ENCODE results near the gene EFCAB6.

EFCAB6 gene

GRCh38 chr22:43569111-43569510 is 243.0 kb downstream of the EFCAB6 start:
- no peak for DNase-seq (ENCODE audit: low spot score)
- TF ChIP-seq, protein P1, sequence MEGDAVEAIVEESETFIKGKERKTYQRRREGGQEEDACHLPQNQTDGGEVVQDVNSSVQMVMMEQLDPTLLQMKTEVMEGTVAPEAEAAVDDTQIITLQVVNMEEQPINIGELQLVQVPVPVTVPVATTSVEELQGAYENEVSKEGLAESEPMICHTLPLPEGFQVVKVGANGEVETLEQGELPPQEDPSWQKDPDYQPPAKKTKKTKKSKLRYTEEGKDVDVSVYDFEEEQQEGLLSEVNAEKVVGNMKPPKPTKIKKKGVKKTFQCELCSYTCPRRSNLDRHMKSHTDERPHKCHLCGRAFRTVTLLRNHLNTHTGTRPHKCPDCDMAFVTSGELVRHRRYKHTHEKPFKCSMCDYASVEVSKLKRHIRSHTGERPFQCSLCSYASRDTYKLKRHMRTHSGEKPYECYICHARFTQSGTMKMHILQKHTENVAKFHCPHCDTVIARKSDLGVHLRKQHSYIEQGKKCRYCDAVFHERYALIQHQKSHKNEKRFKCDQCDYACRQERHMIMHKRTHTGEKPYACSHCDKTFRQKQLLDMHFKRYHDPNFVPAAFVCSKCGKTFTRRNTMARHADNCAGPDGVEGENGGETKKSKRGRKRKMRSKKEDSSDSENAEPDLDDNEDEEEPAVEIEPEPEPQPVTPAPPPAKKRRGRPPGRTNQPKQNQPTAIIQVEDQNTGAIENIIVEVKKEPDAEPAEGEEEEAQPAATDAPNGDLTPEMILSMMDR (IDR thresholded peaks at IDR 0.05; ENCODE audit: borderline replicate concordance, control extremely low read depth, extremely low read depth, insufficient read depth, missing control alignments), result no peak

GRCh38 chr22:43567691-43568324 is 244.3 kb downstream of the EFCAB6 start:
- TF ChIP-seq, protein P1 (IDR thresholded peaks at IDR 0.05; ENCODE audit: borderline replicate concordance, control extremely low read depth, extremely low read depth, insufficient read depth, missing control alignments), result no peak
- no peak for DNase-seq (ENCODE audit: low spot score)
- in situ Hi-C loops (cut with MboI; ENCODE audit: low sequenced_read_pairs, unreplicated experiment), result no loop called here

More at GRCh38 chr22:43569111-43569510, 243.0 kb downstream of the EFCAB6 start:
- in situ Hi-C loops (cut with MboI; ENCODE audit: low sequenced_read_pairs, unreplicated experiment), result no loop called here

DNA sequence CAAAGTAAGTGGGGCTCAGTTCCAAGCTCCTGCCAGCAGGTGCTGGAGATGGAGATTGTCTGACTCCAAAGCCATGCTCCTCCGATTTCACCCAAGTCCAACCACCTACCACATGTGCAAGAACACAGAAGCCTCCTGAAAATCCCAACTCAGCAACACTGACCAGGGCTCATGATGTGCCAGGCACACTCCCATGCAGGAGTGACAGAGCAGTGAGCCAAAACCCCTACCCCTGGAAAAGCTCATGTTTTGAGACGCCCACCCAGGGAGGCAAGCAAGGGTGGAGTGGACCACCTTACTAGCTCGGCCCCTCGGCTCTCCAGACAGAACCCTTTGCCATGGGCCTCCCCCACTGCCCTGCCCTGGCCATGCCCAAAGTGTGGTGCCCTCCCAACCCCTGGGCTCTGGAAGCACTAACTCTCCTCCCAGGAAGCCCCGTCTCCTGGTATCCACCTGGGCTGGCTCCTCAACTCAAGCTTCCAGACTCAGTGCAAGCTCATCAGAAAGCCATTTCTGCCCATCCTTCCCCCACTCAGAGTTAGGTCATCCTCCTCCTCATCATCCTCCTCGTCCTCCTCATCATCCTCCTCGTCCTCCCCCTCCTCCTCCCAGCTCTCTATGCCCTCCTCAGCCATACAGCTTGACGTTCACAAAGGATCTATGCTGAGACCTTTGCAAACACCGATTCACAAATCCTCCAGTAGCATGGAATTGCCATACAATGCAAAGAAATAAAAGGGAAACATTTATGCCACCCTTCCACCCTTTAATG is 245.4 kb downstream of the EFCAB6 start:
- TF ChIP-seq, protein P1 (IDR thresholded peaks at IDR 0.05; ENCODE audit: borderline replicate concordance, control extremely low read depth, extremely low read depth, insufficient read depth, missing control alignments), result no peak
- DNase-seq (ENCODE audit: low spot score), result no peak
- in situ Hi-C loops (cut with MboI; ENCODE audit: low sequenced_read_pairs, unreplicated experiment), result no loop called here

DNA sequence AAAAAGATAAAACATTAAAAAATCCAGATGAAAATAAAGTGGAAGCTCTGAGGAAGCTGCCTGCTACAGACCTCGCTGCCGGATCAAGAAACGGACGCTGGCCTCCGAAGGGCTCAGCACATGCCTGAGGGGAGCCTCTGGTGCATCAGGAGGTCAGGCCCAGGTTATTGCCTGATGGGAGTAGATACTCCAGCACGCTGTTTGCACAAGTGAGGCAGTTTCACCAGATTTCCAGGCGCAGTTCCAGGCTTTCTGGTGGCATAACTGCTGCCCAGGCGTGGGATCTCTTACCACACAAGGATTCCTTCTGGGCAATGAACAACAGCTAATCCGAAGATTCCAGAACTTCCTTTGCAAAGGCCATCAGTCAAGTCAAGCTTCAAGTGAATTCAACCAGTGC is 246.1 kb downstream of the EFCAB6 start:
- DNase-seq (ENCODE audit: low spot score), result no peak
- in situ Hi-C loops (cut with MboI; ENCODE audit: low sequenced_read_pairs, unreplicated experiment), result no loop called here
- TF ChIP-seq, protein P1 (IDR thresholded peaks at IDR 0.05; ENCODE audit: borderline replicate concordance, control extremely low read depth, extremely low read depth, insufficient read depth, missing control alignments), result no peak

- no peak for DNase-seq (ENCODE audit: low spot score)
- in situ Hi-C loops (cut with MboI; ENCODE audit: low sequenced_read_pairs, unreplicated experiment), result no loop called here
- TF ChIP-seq, protein P1 (IDR thresholded peaks at IDR 0.05; ENCODE audit: borderline replicate concordance, control extremely low read depth, extremely low read depth, insufficient read depth, missing control alignments), result no peak
Measured at GRCh38 chr22:43564859-43565258, 247.2 kb downstream of the EFCAB6 start.

DNA sequence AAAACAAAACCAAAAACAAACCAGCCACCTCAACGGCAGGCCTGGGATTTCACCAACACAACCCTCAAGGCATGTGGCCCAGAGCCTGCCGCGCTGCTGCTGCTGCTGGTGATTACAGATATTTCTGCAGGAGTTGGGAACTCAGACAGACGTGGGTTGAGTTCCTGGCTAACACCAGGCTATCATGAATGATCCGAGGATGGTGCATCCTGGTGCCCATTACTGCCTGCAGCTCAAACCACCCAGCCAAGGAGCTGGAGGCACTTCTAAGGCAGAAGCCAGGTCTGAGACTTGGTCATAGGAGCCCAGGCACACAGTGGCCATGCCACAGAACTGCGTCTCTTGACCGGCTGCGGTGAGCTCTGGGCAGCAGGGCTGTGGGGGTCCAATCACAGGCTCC is 248.5 kb downstream of the EFCAB6 start:
- DNase-seq (ENCODE audit: low spot score), result no peak
- TF ChIP-seq, protein P1 (IDR thresholded peaks at IDR 0.05; ENCODE audit: borderline replicate concordance, control extremely low read depth, extremely low read depth, insufficient read depth, missing control alignments), result no peak
- in situ Hi-C loops (cut with MboI; ENCODE audit: low sequenced_read_pairs, unreplicated experiment), result no loop called here
